DMS 273 (cell line): ENCODE results near the gene ART1.
A peak's percentile ranks its signal among the peaks of the same experiment; 100 is the strongest.

Experiments used
- DNase-seq: peaks from one replicate; lab custom pipeline; 2025; ENCODE audit not compliant: unreplicated experiment; lab: John Stamatoyannopoulos, UW

Gene ART1

DNA sequence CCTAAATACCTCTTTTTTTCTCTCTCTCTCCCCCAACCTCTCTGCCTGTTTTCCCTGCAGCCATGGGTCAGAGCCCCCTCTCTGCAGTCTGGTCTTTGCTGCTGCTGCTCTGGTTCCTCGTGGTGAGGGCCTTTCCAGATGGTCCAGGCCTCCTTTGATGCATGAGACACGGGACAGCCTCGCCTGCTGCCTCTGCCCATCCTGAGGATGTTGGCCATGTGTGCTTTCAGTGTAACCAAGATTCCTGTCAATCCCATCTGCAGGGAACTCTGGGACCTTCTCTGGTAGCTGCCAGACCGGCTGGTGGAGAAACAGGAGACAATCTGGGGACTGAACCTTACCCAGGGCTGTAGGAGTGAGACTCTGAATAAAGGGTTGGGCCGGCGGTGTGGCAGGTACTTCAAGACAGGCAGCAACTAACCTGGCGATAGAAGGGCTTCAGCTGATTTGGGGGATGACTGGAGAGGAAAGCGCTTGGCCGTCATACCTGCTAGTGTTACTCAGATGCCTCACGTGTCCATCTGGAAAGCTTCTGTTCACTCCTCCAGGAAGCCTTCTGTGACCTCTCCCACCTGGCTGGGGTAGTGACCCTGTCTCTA lies 19.2 kb downstream of the ART1 start:
- DNase-seq: no peak

DNA sequence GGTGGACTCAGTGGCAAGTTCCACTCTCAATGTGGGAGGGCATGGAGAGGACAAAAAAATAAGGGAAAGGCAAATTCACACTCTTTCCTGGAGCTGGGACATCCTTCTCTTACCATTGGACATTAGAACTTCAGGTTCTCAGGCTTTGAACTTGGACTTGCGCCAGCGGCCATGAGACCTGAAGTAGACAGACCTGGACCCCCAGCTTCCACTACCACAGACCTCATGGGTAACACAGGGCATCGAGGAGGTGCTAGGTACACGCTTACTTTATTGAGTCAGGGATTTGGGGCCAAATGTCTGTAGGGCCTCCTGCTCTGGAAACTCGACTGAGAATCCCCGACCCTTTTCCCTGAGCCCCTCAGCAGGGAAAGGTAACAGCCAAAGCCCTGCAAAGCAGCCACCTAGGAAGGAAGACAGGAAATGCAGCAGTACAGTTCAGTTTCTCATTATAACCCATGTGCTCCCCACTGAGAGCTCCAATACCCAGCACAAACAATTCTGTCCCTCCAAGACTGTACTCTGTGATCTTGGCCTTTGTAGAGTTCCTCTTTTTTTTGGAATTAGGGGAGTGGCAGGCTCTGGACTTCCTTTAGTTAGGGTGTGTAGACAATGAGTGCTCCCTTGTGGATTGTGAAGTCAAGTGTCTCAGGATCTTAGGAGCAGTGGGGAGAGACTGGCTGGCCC lies 20.6 kb downstream of the ART1 start:
- no peak for DNase-seq

DNA sequence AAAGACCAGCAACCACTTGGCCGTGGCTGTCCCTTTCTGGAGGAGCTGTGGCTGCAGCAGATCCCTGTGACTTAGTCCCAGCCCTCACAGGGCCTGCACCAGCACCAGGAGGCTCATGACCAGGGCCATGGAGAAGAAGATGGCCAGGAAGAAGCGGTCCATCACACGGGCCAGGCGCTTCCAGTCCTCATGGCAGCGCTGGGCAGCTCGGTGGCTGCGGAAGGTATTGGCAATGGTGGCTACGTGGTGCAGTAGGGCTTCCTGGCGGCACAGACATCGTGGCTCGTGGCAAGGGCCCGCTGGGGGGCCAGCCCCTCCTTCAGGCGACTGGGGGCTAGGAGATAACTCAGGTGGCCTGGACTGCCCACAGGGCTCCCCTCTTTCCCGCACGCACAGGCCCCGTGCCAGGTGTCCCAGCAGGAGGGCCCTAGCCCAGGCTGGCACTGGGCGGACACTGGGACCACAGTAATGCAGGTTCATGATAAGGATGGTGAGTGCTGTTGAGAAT lies 21.1 kb downstream of the ART1 start:
- DNase-seq: no peak

DNA sequence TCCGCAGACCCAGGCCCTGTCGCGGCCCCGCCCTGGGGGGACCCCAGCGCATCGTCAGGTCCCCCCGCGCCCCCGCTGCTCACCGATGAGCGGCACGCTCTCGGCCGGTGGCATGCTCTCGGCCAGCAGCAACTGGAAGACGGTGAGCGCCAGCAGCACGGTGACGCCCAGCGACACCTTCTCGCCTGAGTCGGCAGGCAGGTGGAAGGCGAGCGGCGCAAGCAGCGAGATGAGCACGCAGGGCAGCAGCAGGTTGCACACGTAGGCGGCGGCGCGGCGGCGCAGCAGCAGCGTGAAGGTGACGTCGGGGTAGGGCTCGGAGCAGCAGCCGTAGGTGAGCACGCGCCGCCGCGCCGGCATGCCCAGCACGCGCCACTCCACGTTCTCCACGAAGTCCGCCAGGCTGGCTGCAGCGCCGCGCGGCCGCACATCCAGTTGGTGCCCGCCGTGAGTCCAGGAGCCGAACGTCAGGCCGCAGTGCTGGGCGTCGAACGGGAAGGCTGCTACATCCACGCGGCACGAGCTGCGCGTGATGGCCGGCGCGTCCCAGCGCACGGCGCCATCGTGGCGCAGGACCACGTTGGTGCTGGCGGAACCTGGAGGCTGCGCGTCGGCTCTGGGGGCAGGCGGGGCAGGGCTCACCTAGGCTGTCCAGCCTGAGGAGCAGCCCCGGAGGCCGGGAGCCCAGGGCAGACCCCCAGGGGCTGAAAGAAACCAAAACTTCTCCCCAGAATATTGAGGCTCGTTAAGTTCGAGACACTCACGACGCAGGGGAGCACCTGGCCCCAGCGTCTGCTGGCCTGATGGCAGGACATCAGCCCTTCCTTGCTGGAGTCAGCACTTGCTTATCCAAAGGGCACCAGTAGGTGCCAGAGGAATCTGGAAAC lies 22.5 kb downstream of the ART1 start:
- DNase-seq: no peak

DNA sequence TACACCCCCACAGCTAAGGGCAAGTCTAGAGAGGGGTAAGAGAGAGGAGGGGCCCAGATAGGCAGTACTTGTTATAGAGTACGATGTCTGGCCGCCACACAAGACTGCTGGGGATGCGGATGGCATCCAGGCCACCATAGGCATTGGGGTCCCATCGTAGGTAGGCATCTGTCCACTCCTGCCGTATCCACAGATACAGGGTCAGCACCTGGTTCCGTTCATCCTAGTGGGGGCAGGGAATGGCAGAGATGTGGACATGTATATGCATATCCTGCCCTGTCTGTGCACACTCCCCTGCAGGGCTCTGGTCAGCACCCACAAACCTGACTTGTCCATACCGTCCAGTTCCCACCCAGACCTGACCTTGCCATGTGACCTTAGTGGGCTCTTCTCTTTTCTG lies 24.2 kb downstream of the ART1 start:
- no peak for DNase-seq

DNA sequence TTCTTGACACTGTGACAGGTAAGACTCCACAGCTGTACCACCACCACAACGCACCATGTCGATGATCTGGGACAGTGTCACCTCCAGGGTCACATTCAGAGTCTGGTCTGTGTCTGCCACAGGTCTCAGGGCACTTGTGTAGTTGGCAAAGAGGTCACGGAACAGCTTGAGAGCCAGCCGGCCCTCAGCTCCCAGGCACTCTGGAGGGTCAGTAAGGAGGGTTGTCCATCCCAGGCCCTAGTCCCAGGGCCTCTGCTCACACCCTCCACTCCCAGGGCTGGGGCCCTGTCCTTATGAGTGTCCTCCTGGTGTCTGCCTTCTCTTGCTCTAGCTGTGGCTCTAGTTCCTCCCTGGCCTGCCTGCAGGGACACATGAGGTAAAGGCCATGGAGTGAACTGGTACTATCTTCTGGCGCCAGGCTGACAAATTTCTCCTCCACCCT lies 24.8 kb downstream of the ART1 start:
- no peak for DNase-seq

DNA sequence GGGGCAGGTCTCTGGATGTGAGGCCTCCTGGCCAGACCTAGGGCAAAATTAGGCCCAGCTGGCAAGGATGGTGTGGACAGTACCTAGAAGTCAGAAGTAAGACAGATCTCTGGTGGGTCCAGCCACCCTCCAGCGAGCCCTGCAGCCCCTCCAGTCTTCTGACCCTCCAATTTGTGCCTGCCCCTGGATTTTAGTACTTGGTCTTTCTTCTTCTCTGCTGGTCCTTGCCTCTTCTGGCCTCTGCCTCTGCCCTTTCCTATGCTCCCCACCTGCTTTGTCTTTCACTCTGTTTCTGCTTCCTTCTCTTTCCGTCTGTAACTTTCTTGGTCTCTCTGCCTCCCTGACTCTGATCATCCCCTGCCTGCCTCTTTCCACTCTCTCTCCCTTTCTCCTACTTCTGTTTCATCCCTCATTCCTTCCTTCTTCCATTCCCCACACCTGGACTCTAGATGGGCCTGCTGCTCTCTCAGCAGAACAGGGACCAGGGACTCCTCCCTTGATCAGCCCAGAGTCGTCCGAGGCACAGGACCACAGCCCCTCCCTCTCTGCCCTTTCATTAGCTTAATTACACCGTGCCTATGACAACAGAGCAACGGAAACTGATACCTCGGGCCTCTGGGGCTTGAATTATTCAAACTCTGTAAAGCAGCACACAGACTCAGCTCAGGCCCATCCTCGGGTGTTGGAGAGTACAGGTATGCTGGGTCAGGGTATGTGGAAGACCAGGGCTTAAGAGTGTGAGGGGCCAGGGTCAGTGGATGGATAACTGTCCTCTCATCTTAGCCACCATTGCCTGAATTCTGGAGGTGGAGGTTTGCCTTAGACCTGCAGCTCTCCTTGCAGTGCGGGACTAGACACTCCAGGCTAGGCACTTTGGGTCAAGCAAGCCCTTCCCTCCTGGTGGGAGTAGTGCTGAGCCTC lies 26.7 kb downstream of the ART1 start, which contains the start of gene CHRNA10:
TSS of gene CHRNA10 (minus strand) at position 51 of the 921 bp plus-strand sequence. CDS start 72 bp downstream, outside the sequence.
- DNase-seq: peak; percentile 6

DNA sequence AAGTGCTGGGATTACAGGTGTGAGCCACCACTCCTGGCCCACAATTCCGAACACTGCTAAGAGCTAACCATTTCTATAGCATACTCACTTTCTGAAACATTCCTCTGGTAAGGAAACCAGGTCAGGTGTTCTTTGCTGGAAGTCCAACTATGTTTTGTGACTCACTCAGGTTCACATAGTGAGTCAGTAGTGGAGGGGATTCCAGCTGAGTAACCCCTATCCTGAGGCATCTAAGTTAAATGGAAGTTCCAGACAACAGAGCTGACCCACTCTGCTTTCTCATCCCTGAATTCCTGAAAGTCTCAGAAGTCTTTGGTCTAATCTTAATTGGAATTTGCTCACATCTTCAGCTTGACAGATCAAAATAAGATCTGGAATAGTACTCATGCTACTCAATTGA lies 29.3 kb downstream of the ART1 start:
- no peak for DNase-seq

DNA sequence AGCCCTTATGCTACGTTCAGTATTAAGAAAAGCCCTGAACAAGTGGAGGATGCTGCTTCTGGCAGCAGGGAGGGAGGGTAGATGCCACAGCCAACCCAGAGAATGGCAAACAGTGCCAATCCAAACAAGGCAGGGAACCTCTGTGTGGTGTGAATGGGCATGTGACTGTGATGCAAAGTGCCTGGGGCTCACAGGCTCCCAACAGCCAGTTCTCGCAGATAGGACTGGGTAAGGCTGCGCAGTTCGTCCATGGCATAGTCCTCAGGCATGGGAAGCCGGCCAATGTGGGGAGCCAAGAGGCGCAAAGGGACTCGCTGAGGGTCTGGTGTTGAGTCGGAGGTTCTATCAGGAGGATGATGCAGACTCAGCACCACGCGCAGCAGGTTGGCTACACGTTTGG lies 31.0 kb downstream of the ART1 start:
- no peak for DNase-seq

DNA sequence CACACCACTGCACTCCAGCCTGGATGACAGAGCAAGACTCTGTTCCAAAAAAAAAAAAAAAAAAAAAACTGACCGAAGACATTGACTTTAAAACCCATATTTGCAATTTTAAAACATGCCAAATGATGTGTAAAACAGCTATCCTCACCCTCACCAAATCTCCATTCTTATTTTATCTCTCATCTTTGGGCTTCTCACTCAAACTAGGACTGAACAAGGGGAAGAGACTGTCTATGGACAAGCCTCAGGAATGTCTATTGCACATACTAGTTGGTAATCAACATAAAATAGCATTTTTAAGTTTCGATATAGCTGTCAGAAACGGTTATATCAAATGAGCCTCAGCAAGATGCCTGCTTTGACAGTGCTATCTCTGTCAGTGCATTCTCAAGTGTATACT lies 34.1 kb downstream of the ART1 start:
- DNase-seq: no peak

DNA sequence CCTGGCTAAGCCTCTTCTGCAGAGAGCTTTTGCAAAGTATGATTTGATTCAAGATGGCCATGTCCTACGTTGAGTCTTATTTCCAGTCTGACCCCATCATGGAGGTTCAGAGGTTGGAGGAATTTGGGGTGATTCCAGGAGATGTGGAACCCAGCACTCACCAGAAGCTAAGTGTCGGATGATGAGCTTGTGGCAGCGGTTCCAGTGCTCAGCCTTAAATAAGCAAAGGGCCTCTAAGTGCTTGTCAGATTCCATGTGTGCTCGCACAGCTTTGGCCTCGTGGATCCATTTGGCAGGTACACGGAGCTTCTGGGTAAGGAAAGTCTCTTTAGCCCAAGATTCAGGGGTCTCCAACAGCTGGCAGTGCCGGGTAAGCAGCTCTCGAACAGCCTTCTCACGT lies 38.1 kb downstream of the ART1 start:
- DNase-seq: no peak

DNA sequence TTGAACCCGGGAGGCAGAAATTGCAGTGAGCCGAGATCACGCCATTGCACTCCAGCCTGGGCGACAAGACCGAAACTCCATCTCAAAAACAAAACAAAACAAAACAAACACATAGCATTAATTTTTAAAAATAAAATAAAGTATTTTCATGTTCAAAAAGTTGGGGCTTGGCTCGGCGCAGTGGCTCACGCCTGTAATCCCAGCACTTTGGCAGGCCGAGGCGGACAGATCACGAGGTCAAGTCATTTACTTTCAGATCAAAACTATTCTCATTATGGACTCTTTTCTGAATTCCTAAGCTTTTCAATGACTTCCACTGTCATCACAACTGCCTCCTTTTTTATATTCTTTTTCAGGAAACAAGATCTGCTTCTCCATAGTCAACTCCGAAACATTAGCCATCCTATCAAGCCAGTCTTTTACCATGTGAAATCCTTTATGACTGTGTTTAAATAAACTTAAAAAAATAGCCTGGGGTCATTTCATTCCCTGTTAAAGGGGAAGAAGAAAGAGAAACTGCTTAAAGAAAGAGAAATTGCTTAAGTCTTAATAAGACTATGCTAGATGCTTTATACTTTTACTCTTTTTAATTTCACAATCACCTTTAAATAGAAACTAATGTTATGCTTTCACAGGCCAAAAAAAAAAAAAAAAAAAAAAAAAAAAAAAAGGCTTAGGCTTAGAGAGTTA lies 39.3 kb downstream of the ART1 start:
- no peak for DNase-seq

DNA sequence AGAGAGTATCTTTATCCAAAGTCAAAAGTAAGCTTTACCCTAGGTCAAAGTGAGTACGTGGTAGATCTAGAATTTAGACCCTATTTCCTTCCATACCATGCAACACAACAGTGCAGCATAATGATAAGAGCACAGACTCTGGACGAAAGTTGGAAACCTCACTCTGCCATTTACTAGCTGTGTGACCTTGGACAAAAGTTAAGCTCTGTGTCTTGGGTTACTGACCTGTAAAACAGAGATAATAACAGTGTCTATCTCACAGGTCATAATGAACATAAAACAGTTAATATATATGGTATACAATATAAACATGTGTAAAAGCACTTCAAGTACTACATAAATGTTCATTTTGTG lies 39.9 kb downstream of the ART1 start:
- no peak for DNase-seq

DNA sequence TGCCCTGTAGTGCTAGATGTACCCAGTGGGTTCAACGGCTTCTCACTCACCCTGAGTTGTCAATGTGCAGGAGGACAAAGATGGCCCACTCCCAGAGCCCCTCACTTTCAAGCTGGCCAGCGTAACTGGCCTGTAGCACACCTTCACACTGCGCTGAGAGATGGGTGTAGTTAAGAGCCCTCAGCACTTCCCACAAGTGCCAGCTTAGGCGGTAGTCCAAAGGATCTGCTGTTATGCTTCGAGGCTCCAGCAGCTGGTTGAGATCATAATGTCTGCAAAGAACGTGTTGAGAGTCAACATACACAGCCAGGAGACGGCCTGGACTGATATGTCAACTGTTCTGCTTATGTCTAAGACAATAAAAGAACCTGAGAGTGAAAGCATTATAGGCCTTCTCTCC lies 41.0 kb downstream of the ART1 start:
- no peak for DNase-seq

DNA sequence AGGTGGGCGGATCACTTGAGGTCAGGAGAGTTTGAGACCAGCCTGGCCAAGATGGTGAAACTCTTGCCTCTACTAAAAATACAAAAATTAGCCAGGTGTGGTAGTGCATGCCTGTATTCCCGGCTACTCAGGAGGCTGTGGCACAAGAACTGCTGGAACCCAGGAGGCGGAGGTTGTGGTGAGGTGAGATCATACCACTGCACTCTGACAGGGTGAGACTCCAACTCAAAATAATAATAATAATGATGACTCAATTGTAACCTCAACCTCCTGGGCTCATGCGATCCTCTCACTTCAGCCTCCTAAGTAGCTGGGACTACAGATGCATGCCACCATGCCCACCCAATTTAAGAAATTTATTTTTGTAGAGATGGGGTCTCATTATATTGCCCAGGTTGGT lies 41.8 kb downstream of the ART1 start:
- no peak for DNase-seq

DNA sequence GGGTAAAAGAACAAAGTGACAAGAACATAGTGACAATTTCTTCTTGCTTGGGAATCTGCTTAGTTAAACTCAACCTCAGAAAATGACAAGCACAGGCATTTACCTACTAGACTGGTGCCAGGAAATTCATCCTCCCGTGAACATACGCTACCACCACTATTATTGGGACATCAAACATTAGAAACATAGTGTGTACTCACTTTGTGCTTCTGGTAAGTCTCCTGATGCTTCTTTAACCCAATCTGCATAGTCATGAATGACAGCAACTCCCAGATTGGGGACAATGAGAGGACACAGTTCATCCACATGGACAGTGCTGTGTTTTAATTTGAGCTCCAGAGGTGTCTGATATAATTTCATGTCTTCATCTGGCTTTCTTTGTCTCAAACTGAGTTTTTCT lies 55.5 kb downstream of the ART1 start:
- DNase-seq: no peak

DNA sequence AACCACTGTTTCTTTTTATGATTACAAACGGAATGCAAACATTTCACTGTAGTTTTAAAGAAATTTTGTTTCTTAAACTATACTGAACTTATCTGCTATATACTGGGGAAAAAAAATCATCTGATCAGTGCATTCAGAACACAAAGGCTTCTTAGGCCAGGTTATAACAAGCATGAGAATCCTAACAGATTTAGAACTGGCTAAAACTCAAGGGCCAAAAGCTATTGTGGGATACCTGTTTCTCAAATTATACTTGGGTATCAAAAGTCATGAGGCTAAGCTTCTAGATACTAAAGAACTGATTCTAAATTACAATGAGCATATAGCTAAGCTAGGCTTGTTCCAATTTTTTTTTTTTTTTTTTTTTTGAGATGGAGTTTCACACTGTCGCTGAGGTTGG lies 56.0 kb downstream of the ART1 start:
- DNase-seq: no peak

DNA sequence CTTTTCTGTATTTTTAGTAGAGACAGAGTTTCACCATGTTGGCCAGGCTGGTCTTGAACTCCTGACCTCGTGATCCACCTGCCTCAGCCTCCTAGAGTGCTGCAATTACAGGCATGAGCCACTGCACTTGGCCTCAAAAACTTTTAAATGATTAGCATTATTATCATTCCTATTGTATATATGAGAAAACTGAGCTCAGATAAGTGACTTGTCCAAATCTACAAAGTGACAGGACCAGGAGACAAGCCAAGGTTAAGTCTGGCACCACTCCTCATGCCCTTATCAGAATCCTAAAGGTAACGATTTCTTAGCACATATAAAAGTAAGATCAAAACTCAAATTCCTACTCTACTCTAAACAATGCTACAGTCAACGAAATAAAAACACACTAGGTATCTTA lies 58.5 kb downstream of the ART1 start:
- DNase-seq: no peak

DNA sequence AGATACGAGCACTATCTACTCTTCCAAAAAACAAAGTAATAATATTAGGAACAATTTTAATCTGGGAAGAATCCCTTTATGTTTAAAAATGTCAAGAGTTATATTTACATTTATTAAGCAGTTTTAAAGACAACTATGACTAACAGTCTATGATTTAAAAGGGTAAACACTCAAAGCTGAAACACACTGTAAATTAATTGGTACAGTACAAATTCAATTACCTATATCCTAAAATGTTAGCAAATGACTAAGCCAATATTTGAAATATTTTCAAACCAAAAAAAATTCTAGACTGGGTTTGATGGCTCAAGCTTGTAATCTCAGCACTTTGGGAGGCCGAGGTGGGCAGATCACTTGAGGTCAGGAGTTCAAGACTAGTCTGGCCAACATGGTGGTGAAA lies 62.2 kb downstream of the ART1 start:
- no peak for DNase-seq

DNA sequence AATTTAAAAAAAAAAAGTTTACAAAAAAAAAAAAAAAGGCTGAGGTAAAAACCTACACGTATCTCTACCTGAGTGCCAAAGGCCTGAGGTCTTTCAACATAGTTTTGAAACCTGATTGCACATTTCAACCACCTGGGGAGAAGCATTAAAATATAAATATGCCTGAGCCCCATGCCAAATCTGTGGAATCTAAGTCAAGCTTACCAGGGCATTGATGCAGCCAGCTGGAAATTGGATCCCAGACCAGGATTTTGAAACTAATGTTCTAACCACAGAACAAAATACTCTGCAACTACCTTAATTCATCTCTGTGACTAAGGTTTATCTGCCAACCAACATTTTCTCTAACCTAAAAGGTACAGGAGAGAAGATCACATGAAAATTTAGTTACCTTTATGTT lies 65.0 kb downstream of the ART1 start:
- DNase-seq: no peak
